ENCODE measurements around the gene TOP1.
"Not testable (repeated sequence)": the region's sequence is repeated elsewhere in the genome, so short reads cannot be mapped to it uniquely, and the experiment has no call there.

Gene TOP1

GRCh38 chr20:41028359-41029149 is at the start of gene TOP1:
Gene TOP1, plus strand, starts transcription at chr20:41028822. Its CDS starts 246 bp downstream, at chr20:41029068.
- DNase-seq, result peak; percentile 97 to 98

- no peak for DNase-seq
Measured at GRCh38 chr20:40979247-40979646, 49.4 kb upstream of the TOP1 start.

DNA sequence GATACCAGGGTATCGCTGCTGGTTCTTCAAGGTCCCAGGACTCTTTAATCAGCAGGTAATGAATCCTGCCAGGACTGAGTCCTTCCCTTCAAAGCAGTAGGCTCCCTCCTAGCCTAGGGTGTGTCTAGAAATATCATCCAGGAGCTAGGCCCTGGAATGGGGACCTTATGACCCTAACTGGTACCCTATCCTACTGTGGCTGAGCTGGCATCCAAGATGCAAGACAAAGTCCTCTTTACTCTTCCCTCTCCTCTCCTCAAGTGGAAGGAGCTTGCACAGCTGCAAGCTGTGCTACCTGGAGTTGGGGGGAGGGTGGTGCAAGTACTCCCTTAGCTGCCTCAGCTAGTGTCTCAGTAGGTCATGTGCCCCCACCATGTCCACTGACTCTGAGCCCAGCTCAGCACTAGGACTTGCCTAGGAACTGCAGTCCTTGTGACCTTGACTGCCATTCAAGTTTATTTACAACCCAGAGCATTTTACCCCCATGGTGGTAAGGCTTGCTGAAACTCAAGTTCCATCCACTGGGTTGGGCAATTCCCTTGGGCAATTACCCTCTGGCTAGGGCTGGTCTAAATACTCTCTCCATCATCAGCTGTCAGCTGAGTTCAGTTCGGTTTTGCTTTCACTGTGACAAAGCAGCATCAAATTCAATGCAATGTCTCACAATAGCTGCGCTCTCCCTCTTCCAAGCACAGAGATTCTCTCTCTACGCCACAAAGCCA is 48.4 kb upstream of the TOP1 start:
- DNase-seq, result no peak

GRCh38 chr20:40980828-40981310 is 47.8 kb upstream of the TOP1 start:
- no peak for DNase-seq

DNA sequence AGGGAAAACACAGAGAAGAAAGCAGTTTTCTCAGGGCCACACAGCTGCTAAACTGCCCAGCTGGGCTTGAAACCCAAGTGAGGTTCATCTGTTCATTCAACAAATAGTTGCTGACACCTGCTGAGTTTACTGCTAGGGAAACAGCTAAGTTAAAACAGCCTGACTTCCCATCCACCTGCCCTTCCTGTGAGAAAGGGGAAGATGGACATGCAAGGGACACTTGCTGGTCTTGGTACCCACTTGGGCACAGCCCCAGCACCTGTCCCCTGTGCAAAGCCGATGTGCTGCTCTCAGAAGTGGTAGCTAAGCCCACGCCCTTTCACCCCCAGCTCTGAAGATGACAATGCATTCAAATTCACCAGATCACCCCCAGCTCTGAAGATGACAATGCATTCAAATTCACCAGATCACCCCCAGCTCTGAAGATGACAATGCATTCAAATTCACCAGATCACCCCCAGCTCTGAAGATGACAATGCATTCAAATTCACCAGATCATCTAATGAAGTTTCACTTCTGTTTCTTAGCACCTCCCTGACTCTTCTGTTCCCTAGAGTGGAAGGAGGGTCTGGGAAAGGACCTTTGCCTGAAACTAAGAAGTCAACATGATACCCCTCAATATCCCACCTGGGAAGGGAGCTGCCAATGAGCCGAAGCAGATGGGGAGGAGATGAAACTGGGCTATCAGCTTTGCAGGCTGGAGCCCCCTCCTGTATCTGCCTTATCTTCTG is 46.0 kb upstream of the TOP1 start:
- DNase-seq, result no peak

- no peak for DNase-seq
Measured at GRCh38 chr20:40983898-40984297, 44.7 kb upstream of the TOP1 start.

- DNase-seq, result no peak
Measured at GRCh38 chr20:40984496-40984895, 44.1 kb upstream of the TOP1 start.

- DNase-seq, result no peak
Measured at GRCh38 chr20:40986774-40987173, 41.8 kb upstream of the TOP1 start.

- peak in 1 of 2 experiments; percentile 52 for DNase-seq
Measured at GRCh38 chr20:40990542-40991120, 38.0 kb upstream of the TOP1 start.

DNA sequence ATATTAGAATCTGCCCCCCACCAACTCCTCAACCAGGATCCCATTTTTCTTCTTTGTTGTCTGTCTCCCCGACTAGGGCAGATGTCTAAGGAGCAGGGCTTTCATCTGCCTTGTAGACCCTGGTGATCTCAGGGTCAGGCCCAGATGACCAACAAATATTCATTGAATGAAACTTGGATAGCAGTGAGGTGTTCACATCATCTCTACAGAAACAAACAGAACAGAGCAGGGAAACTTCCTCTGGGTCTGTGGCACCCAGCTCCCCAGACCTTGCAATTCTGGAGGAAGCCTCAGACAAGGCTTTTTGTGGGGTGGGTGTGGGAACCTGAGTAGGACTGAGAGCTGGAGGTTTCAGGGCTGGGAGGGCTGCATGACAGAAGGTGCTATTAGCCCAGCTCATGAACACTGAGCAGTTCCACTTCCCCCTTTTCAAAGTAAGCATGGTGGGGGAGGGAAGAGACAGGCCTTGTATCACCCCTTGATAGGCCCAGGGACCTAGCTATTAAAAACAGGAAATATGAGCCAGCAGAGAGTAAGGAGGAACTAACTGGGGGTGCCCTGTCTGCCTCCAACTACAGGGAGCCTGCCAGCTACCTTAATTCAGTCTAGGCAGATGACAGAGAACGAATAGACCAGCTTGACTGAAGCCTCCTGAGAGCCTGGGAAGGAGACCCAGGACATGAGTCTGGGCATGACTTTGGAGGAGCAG is 37.3 kb upstream of the TOP1 start:
- DNase-seq, result no peak

DNA sequence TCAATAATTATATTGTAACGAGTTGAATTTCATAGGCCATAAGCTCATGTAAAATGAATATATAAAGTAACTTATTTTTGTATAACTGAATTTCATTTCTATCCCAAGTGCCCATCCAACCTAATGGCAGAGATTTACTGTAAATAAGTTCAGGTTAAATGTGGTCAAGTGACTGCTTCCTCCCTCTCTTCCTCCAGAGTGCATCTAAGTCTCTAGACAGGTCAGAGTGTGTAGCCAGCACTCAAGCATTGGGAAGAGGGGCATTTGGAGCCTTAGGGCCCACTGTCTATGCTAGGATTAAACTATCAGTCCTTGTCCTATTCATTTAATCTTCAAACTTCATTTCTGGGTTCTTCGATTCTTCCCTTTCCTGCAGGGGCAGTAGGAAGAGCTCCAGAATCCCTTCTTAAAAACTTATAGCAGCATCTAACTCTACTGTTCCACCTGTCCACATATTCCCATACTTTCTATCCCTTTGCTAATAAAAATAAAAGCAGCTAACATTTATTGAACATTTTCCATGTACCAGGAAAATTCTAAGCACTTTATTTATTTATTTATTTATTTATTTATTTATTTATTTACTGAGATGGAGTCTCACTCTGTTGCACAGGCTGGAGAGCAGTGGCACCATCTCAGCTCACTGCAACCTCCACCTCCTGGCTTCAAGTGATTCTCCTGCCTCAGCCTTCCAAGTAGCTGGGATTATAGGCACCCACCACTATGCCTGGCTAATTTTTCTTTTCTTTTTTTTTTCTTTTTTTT is 36.1 kb upstream of the TOP1 start:
- no peak for DNase-seq

DNA sequence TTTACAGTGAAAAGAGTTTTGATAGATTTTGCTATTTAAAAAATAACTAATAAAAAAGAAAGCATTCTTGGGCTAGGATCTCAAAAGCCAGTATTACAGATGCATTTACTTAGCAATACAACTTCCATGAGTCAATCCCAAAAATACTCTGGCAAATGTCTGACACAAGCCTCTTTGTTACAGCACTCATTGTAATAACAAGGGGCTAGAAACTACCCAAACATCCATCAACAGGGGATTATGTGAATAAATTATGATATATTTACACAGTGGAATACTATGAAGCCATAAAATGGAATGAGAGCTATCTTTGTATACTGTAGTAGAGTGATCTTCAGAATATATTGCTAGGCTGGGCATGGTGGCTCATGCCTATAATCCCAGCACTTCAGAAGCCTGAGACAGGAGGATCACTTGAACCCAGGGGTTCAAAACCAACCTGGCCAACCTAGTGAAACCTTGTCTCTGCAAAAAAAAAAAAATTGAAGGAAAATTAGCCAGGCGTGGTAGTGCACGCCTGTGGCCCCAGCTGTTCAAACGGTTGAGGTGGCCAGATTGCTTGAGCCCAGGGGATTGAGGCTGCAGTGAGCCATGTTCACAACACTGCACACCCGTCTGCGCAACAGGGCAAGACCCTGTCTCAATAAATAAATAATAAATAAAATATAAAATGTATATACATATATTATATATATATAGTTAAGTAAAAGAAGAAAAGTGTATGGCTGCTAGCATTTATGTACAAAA is 34.7 kb upstream of the TOP1 start:
- DNase-seq, result no peak

GRCh38 chr20:40996326-40996725 is 32.3 kb upstream of the TOP1 start:
- DNase-seq, result no peak

DNA sequence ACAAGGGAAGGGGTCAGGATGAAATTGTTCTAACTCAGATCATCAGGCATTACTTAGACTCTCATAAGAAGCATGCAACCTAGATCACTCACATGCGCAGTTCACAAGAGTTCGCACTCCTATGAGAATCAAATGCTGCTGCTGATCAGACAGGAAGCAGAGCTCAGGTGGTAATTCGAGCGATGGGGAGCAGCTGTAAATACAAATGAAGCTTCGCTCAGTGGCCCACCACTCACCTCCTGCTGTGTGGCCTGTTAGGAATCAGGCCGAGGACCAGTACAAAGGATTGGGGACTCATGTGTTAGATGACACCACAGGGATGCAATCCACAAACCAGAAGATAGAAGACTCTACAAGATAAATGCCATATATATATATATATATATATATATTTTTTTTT is 31.5 kb upstream of the TOP1 start:
- no peak for DNase-seq

DNA sequence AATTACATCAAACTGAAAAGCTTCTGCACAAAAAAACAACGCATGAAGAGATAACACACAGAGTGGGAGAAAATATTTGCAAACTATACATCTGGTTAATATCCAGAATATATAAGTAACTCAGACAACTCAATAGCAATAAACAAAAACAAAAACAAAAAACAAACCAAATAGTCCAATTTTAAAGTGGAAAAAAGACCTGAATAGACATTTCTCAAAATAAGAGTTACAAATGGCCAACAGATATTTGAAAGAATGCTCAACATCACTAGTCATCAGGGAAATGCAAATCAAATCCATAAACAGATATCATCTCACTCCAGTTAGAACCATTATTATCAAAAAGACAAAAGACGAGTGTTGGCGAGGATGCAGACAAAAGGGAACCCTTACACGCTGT is 28.8 kb upstream of the TOP1 start:
- DNase-seq, result no peak

GRCh38 chr20:41000628-41001027 is 28.0 kb upstream of the TOP1 start:
- no peak for DNase-seq

DNA sequence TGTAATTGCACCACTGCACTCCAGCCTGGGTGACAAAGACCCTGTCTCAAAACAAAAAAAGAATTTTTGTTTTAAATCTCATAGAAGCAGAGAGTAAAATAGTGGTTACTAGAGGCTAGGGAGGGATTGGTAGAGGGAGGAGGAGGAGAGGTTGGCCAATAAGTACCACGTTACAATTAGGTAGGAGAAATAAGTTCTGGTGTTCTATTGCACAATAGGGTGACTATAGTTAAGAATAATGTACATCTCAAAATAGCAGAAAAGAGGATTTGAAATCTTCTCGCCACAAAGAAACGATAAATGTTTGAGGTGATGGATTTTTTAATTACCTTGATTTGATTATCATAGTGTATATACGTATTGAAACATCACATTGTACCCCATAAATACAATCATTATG is 27.1 kb upstream of the TOP1 start:
- DNase-seq, result no peak

DNA sequence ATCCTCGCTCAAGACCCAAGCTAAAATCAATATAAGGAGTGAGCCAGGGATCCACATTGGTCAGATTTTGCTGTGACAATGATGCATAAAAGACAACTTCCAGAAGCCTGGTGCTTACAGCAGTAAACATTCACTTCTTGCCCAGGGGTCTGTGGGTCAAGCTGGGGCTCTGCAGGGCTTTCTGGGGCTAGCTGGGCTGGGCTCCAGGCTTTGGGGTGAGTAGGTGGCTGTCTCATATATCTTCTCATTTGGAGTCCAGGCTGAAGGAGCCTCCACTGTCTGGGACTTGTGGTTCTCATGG is 25.8 kb upstream of the TOP1 start:
- DNase-seq, result no peak

DNA sequence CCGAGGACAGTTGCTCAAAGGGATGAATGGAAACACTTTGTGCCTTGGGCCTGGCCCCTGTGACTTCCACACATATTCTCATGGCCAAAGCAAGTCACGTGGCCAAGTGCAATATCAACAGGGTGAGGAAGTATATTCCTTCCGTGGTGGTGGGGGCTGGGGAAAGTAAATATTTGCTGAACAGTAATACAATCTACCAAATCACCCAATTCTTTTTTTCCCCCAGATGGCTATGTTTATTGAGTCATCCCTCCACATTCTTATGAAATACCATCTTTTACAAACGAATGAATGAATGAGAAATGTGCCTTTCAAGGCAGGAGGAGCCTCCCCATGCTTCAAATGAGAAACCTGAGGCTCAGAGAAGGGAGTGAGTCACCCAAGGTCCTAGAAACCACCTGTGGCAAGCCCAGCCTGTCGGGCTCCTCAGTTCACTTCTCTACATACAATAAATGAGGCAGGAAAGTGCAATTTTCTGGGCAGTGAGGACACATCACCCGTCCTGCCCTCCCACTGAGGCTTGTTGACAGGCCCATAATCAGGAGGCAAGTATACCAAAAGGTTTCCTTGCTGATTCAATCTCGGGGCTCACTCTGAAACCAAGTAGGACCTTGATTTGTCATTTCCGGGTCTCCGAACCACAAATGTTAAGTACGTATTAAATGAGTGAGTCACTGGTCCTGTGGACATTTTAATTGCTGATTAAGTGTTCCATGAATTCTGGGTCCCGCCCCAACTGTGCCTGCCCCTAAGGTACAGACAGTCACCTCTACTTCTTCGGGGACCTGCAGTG is 25.3 kb upstream of the TOP1 start:
- no peak for DNase-seq

GRCh38 chr20:41003936-41004294 is 24.7 kb upstream of the TOP1 start:
- DNase-seq, result not testable (repeated sequence)

All from cerebellar nuclear complex (tissue), 1 donor.